Stimulated activated CD8-positive, alpha-beta memory T cell treated with anti-CD3 and anti-CD28 coated beads, Interleukin-2, amount 100 ng/mL, for 48 hours (primary cell): ENCODE measurements around the gene PARPBP.
"Not testable (repeated sequence)": the region's sequence is repeated elsewhere in the genome, so short reads cannot be mapped to it uniquely, and the experiment has no call there.

ENCODE experiments used
- DNase-seq, 2 donors: peaks; one replicate each; pipeline ENCODE4 v3.0.0-alpha.2; 2020; ENCODE audit warnings: low read depth in 2 of 2

The PARPBP gene

DNA sequence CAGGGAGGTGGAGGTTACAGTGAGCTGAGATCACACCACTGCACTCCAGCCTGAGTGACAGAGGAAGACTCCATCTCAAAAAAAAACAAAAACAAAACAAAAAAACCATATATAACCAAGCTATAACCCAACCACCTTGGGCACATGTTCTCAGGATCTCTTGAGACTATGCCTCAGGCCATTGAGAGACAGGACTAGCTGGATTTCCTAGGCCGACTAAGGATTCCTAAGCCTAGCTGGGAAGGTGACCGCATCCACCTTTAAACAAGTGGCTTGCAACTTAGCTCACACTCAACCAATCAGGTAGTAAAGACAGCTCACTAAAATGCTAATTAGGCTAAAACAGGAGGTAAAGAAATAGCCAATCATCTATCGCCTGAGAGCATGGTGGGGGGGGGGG, 35.2 kb downstream of the PARPBP start:
- DNase-seq = not testable (repeated sequence)

DNA sequence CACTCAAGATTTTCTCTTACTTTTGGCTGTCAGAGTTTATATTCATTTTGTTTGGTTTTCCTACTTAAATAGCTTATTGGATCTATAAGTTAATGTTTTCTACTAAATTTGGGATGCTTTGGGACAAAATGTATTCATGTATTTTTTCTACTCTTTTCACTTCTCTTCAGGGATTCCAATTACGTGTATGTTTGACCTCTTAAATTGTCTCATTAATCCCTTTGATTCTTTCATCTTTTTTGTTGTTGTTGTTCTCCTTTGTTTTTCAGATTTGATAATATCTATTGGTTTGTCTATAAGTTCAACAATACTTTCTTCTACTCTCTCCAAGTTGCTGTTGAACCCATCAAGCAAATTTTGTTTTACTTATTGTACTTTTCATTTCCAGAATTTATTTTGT, 43.4 kb downstream of the PARPBP start:
- no peak for DNase-seq

DNA sequence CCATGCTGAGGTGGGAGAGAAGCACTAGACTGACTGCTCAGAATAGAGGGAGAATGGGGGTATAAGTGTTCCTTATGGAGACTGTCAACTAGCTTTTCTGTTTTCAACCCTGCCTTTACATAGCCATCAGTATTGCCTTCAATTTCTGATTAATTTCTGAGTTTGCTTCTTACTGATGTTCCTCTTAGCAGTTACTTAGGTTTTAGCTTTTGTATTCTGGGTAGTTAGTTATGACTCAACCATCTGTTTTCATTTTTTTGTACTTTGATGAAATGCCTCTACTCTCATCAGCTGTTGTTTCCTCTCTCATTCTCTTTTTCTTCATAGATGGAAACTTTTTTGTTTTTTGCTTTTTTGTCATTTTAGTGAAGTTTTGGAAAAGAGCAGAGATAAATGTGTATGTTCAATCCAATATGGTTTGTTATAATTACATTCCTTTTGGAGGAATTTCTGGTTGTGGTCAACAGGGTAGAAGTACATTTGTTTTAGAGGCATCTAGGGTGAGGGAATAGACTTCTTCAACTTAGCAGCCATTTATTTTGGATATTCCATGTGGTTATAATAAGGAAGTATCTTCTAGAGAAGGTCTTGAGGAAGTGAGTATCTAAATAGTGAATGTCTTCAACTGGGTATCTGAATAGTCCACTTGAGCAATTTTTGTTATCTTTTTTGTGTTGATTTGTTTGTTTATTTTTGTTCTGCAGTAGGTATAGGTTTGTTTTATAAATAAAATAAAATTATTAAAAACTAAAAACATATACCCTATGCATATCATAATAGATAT, 48.0 kb downstream of the PARPBP start:
- no peak for DNase-seq

DNA sequence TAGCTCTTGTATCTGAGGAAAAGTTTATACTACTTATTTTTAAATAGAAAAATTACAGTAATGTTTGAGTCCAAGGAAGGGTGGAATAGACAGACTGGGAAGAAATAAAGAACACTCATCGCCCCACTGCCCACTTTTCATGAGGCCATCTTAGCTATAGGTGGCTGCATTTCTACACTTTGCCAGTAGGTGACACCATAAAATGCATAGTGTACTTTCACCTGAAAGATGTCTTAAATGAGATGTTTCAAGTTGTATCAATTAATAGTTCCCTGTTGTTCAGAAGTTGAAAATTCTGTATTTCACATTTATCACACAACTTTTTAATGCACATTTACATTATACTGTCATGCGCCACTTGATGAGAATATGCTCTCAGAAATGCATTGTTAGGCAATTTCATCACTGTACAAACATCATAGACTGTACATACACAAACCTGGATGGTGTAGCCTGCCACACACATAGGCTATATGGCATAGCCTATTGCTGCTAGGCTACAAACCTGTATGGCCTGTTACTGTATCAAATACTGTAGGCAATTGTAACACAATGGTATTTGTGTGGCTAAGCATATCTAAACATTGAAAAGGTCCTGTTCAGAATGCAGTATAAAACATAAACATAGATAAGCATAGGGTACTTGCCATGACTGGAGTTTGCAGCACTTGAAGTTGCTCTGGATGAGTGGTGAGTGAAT, 50.1 kb downstream of the PARPBP start:
- DNase-seq = no peak

DNA sequence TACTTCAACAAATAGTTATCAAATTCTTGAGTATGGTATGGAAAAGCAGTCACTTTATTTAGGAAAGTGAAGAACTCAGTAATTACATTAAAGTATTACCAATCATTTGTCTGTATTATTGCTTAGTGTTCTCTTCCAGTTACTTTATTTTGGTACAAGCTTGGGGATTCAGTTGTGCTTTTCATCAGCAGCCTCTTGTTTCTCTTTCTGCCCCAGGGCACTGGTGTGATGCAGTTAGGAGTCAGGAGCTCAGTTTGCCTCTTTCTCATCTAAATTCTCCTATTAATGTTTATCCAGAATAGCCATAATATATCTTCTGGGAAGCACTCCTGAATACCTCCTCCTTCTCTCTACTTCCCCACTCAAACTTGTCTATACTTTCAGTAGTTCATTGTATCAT, 52.0 kb downstream of the PARPBP start:
- no peak for DNase-seq

DNA sequence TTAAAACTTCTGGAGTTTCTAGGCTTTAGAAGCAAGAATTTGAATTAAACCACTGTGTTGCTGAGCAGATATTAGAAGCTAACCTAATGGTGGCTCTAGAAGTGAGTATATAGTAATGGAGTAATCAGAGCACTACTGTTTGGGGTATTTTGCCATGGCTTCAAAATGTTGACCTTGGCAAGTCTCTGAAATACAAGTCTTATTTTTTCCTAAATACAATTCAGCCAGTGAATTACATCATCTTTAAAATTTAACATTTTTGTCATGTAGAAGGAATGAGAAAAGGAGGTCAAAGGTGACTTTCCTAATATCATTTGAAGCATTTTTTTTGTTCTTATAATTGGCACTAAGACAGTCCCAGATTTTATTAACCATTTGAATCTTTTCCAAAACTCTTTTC, 52.5 kb downstream of the PARPBP start:
- no peak for DNase-seq

DNA sequence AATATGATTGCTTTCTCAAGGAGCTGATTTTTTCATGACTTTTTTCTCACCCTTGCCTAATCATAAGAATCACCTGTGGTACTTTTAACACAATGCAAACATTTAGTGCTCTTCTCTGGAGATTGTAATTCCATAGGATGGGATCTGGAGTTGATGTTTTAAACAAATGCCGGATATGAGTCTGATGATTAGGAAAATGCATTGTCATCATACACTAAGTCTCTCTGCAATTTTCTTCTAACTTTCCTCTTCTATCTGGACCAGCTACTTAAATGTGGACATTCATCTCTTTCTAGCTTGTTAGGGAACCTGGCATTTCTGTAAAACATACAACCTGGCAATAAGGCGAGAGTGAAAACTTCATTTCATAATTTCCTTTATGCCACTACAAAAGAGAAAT, 54.1 kb downstream of the PARPBP start:
- no peak for DNase-seq

DNA sequence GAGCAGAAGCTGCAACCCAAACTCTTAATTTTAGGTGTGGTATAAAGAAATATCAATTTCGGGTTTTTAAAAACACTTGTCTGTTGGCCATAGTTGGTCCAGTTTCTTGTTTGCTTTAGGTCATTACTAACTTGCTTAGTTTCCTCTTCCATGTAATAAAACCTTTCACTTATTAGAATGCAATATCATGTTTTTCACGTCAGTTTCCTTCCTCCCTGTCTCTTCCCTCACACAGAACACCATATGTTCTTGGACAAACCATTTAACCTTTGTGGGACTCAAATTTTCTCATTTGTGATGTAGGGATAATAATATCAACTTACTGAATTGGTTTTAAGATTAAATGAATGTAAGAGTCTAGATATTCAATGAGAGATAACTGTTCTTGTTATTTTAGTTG, 54.8 kb downstream of the PARPBP start:
- no peak for DNase-seq

DNA sequence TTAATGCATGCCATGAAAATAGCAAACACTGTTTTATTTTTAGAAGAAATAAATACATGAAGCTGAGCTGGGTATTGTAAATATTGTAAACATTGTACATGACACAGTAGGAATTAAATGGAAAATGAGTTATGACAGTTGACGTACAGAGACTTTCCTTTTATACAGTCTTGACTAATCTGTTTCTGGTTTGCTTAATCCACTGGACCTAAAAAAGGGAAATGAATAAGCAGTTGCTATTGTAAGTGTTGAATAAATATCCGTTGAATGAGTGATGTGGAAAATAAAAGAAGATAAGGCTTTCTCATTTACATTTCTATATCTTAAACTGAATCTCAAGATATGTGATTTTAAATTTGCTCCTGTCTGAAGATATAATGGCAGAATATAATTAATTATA, 62.7 kb downstream of the PARPBP start:
- DNase-seq = no peak

DNA sequence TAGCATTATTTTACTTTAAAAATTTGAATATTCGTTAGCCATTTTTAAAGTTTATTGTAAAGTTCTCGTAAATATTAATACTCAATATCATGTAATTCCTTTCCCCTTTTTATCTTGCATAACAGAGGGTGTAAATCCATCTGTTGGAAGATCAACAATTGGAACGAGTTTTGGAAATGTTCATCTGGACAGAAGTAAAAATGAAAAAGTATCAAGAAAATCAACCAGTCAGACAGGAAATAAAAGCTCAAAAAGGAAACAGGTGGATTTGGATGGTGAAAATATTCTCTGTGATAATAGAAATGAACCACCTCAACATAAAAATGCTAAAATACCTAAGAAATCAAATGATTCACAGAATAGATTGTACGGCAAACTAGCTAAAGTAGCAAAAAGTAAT, 75.8 kb downstream of the PARPBP start:
- DNase-seq = no peak

DNA sequence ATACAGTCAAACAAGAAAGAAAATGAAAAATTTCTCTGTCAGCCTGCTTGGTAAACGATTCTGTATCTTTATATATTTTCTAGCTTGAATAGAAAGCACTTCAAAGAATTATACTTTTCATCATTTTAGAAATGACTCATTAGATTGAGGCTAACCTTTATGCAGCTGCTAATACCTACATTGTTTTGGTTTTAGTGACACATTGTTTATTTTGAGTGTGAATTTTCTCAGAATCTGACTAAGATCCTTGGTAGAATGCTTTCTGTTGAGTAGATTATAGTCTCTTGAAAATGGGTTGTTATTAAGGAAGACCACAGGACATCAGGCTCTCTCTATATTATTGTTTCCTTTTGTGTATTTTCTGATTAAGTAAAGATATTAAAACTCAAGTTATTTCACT, 77.8 kb downstream of the PARPBP start, which contains the start of gene PMCH:
Gene PMCH (minus strand): TSS at position 45 of the 400 bp plus-strand sequence. CDS start 63 bp downstream, outside the sequence.
- DNase-seq = no peak

DNA sequence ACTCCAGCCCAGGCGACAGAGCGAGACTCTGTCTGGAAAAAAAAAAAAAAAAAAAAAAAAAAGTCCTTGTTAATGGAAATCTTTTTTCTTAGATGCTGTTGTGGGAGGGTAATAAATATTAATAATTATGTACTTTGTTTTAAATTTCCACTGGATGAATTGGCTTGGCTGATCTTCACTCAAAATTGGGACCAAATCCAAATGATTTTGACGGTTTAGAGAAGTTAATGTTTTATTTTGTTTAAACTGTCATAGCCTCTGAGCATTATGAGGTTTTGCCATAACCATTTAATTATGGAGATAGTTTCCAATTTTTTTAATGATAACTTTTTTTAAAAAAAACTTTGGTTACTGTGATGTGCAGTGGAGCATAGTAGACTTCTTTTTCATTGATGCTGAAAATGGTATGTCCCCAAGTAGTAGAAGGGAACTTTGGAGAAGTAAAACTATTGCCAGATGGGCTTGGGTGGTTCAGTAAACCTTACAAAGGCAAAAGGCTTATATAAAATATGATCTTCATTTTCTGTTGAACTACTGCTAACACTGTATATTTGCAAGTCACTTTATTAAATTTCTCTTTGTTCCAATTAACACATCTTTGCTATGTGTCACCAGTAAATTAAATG, 81.6 kb downstream of the PARPBP start:
- DNase-seq = no peak

DNA sequence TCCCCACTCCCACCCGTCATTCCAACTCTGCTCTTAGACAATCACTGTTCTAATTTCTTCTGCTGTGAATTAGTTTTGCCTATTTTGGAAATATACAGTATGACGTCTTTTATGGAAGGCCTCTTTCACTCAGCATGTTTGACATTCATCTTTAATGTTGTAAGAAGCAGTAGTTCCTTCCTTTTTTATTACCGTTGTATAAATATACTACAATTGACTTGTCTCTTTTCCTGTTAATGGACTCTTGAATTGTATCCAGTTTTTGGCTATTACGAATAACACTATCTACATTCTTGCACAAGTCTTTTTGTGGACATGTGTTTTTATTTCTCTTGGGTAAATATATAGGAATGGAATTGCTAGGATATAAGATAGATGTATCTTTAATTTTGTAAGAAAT, 82.6 kb downstream of the PARPBP start:
- DNase-seq = no peak

DNA sequence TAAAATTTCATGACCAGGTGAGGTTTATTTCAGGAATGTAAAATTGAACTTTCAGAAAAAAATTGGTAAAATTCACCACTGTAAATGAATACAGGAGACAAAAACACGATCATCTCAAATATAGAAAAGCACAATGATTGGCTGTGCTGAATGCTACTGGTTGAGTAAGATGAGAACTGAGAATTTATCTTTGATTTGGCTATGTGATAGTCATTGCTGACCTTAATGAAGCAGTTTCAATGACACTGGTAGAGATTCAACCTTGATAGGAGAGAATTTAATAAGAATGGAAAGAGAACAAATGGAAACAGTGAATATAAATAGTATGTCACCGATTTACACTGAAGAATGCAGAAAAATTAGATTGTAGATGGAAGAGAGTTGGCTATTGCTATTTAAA, 84.0 kb downstream of the PARPBP start:
- no peak for DNase-seq

DNA sequence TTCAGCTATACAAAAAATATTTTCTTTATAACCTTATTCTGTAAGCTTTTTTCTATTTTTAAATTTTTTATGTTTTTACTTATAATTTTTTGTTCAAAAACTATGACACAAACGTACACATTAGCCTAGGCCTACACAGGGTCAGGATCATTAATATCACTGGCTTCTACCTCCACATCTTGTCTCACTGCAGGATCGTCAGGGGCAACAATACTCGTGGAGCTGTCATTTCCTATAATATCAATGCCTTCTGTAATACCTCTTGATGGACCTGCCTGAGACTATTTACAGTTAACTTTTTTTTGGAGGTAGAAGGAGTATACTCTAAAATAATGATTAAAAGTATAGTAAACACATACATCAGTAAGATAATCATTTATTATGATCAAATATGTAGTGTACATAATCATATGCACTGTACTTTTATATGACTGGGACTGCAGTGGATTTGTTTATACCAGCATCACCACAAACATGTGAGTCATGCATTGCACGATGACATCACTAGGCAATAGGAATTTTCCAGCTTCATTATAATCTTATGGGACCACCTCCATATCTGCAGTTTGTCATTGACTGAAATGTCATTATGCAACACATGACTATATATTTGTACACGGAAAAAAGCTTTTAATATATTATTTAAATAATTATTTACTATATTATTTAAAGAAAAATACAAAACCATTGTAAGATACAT, 96.2 kb downstream of the PARPBP start:
- no peak for DNase-seq

DNA sequence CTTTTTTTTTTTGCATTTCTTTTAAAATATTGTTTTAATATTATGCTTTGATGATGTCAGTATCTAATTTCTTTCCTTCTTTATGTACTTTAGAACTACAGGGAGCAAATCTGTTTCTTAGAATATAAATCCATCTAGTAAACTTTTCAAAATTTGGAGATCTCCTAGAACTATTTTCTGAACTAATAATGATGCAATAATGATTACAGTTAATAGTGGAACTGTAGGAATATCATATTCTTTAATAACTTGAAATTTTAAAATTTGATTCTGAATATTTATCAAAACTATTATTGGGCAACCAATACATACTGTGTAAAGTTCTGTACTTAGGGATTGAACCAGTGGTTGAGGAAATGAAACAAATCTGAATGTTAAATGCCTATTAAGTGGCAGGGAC, 100.8 kb downstream of the PARPBP start:
- DNase-seq = no peak

DNA sequence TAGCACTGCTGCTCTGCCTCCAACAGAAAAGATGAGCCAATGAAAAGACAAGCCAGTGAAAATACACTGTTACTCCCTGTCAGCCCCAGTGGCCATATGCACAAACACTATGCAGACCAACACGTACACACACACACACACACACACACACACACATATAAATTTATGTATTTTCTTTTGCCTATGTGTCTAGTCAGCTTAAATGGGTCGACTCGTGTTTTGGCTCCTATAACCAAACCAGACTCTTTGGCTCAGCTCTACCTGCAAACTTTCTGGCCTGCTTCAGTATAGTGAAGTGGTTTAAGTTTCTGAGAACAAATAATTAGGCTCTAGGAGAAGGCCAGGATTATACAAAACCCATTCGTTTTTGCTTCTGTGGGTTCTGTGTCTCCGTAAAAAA, 108.0 kb downstream of the PARPBP start:
- no peak for DNase-seq

DNA sequence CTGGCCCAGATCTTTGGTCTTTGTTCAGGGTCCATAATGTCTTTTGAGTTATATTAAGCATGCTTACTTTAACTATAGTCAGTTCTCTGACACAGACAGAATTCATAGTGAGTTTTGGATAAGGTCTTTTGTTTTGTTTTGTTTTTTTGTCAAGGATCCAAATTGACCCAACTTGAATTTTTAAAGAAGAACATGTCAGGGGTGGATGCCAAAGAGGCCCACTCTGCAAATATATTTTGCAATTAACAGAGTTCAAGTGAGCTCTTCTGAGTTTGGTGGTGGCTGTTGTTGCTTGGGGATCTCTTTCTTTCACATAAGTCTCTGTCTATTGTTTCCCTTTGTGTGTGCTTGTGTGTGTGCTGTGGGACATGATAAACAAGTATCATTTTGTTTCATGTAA, 112.1 kb downstream of the PARPBP start:
- DNase-seq = no peak

DNA sequence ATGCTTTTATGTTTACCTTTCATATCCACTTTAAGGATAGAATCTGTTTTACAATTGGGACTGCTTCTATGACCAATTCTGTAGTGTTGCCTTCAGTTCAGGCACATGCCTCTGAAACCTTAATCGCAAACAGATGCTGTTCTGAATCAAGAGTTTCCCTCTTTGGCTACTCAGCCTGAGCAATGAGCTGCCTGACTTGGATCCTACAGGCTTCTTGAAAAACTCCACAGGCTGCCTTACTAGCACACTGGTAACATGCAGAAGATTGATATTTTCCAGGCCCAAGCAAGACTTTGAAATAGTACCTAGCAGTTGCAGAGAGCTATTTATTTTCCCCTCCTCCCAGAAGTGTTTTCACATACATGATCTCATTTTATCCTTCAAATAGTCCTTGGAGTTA, 112.5 kb downstream of the PARPBP start:
- no peak for DNase-seq

DNA sequence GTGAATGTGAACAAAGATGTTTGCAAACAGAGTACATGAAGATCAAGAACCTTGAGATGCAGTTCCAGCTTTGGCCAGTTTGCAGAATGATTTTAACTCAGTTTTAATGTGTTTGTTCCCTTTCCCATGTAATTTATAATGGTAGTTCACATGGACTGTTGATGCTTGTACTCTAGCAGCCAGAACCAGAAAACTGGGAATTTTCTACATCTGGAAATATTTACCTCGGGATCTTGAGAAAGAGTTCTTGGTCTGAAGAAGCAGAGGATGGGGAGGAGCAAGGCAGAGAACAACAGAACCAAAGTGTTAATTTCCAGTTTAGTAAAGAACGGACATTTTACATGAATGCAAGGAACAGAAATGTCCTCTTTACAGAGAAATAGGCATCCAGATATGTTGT, 114.6 kb downstream of the PARPBP start:
- no peak for DNase-seq

DNA sequence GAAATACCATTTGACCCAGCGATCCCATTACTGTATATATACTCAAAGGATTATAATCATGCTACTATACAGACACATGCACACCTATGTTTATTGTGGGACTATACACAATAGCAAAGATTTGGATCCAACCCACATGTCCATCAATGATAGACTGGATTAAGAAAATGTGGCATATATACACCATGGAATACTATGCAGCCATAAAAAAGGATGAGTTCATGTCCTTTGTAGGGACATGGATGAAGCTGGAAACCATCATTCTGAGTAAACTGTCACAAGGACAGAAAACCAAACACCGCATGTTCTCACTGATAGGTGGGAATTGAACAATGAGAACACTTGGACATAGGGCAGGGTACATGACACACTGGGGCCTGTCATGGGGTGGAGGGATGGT, 120.9 kb downstream of the PARPBP start:
- not testable (repeated sequence) for DNase-seq
